H1 (cell line): Measurements from ENCODE around the gene SELPLG. TPM values are rescaled to one million over a fixed set of nuclear protein-coding genes. Genes with fewer than 3 reads are reported as not detected.

ENCODE experiments used
- CTCF ChIA-PET: fragments of 300-600 bp; sonication (Branson Sonifier 250); formaldehyde crosslinking; loops from one replicate; lab custom pipeline; 2021; ENCODE audit not compliant: partially characterized antibody; lab: Charles Lee
- POLR2A ChIA-PET: fragments of 300-600 bp; sonication (Branson Sonifier 250); formaldehyde crosslinking; loops from one replicate; lab custom pipeline; 2021; ENCODE audit warnings: inconsistent platforms; ENCODE audit not compliant: partially characterized antibody; lab: Charles Lee
- DNase-seq, 2 experiments: peaks; one replicate each; pipeline versions ENCODE4 v3.0.0 to v3.0.0-alpha.2; 2010 to 2022; ENCODE audit warnings: low spot score in 2 of 2, low read depth in 1 of 2, mixed read lengths in 1 of 2
- FAIRE-seq: peaks from 2 replicates; lab custom pipeline; 2011; peaks lifted over from hg19 to GRCh38; lab: Jason Lieb, UNC
- H2AFZ ChIP-seq: 2 replicates; pipeline ENCODE4 v1.8.1; 2012; ENCODE audit warnings: low read length, inconsistent platforms
- H2AK5ac ChIP-seq: 2 replicates; pipeline ENCODE4 v1.6.1; 2013; ENCODE audit warnings: low read depth, low read length
- H2BK120ac ChIP-seq: replicated peaks from 2 replicates; pipeline ENCODE3; 2013; ENCODE audit warnings: low read depth, low read length, inconsistent platforms
- H2BK12ac ChIP-seq: 2 replicates; pipeline ENCODE4 v1.6.1; 2013; ENCODE audit warnings: low read depth, low read length
- H2BK15ac ChIP-seq: 2 replicates; pipeline ENCODE4 v1.6.1; 2013; ENCODE audit warnings: low read length
- H2BK20ac ChIP-seq: 2 replicates; pipeline ENCODE4 v1.6.1; 2013; ENCODE audit warnings: low read length
- H2BK5ac ChIP-seq: 2 replicates; pipeline ENCODE4 v1.6.1; 2013; ENCODE audit warnings: low read depth, low read length
- H3K14ac ChIP-seq: 2 replicates; pipeline ENCODE4 v1.6.1; 2013; ENCODE audit warnings: inconsistent platforms; ENCODE audit not compliant: insufficient read length
- H3K18ac ChIP-seq: 2 replicates; pipeline ENCODE4 v1.6.1; 2013; ENCODE audit warnings: low read length; ENCODE audit errors: extremely low read depth
- H3K23ac ChIP-seq: 2 replicates; pipeline ENCODE4 v1.6.1; 2013; ENCODE audit warnings: inconsistent platforms; ENCODE audit not compliant: insufficient read length
- H3K23me2 ChIP-seq: 2 replicates; pipeline ENCODE4 v1.6.1; 2013; ENCODE audit warnings: low read depth, low read length
- H3K27ac ChIP-seq: 2 replicates; pipeline ENCODE4 v1.6.1; 2011; ENCODE audit warnings: low read depth, low read length, inconsistent platforms
- H3K27me3 ChIP-seq, 4 experiments: replicated peaks in 1 of 4; 1 replicate in 1 of 4; 2 replicates in 3 of 4; pipeline versions ENCODE4 v1.6.1 to v1.8.1; 2011 to 2013; ENCODE audit warnings: low read length in 3 of 4, mild to moderate bottlenecking in 3 of 4, inconsistent platforms in 2 of 4, mixed read lengths in 2 of 4, moderate library complexity in 1 of 4; ENCODE audit not compliant: control insufficient read depth in 3 of 4, insufficient read depth in 3 of 4; ENCODE audit errors: extremely low read depth in 1 of 4
- H3K36me3 ChIP-seq, 4 experiments: 2 replicates each; pipeline versions ENCODE4 v1.6.1 to v1.8.1; 2011 to 2013; ENCODE audit warnings: mild to moderate bottlenecking in 4 of 4, low read length in 3 of 4, moderate library complexity in 2 of 4, control low read depth in 1 of 4, inconsistent platforms in 1 of 4; ENCODE audit not compliant: insufficient read depth in 4 of 4, control insufficient read depth in 2 of 4
- H3K4ac ChIP-seq: replicated peaks from 2 replicates; pipeline ENCODE3; 2013; ENCODE audit warnings: low read length, low read depth, mixed read lengths, inconsistent platforms; ENCODE audit not compliant: insufficient read length
- H3K4me1 ChIP-seq, 4 experiments: replicated peaks in 1 of 4; 1 replicate in 1 of 4; 2 replicates in 3 of 4; pipeline versions ENCODE4 v1.6.1 to v1.8.1; 2011 to 2013; ENCODE audit warnings: low read length in 3 of 4, inconsistent platforms in 2 of 4, mixed read lengths in 1 of 4; ENCODE audit not compliant: insufficient read depth in 4 of 4, control insufficient read depth in 3 of 4
- H3K4me2 ChIP-seq, 2 experiments: 2 replicates each; pipeline versions ENCODE4 v1.6.1 to v1.8.1; 2011 to 2013; ENCODE audit warnings: low read depth in 2 of 2, low read length in 2 of 2, control low read depth in 1 of 2, inconsistent platforms in 1 of 2, mild to moderate bottlenecking in 1 of 2; ENCODE audit not compliant: insufficient read depth in 1 of 2
- H3K4me3 ChIP-seq, 4 experiments: fragments of 200-600, 300-600 bp in 1 of 4; sonication (generic), shearing (Covaris generic), sonication (Bioruptor Twin) in 1 of 4; 2 replicates each; pipeline versions ENCODE4 v1.5.1 to v1.8.1; 2011 to 2016; ENCODE audit warnings: low read length in 4 of 4, low read depth in 3 of 4, control low read depth in 2 of 4, inconsistent platforms in 2 of 4, mild to moderate bottlenecking in 2 of 4, mixed read lengths in 1 of 4, moderate library complexity in 1 of 4; ENCODE audit not compliant: insufficient read depth in 2 of 4; ENCODE audit errors: extremely low read depth in 1 of 4
- H3K56ac ChIP-seq: replicated peaks from 2 replicates; pipeline ENCODE3; 2013; ENCODE audit warnings: low read depth, mild to moderate bottlenecking, mixed read lengths, low read length, inconsistent platforms; ENCODE audit not compliant: insufficient read length
- H3K79me1 ChIP-seq: 2 replicates; pipeline ENCODE4 v1.6.1; 2013; ENCODE audit warnings: low read depth, low read length, control low read depth
- H3K79me2 ChIP-seq, 2 experiments: 2 replicates each; pipeline versions ENCODE4 v1.6.1 to v1.8.1; 2012 to 2013; ENCODE audit warnings: low read length in 2 of 2, mild to moderate bottlenecking in 2 of 2, inconsistent platforms in 1 of 2; ENCODE audit not compliant: insufficient read depth in 2 of 2, control insufficient read depth in 1 of 2
- H3K9ac ChIP-seq, 4 experiments: replicated peaks in 1 of 4; 1 replicate in 1 of 4; 2 replicates in 3 of 4; pipeline versions ENCODE4 v1.6.1 to v1.8.1; 2011 to 2013; ENCODE audit warnings: low read depth in 3 of 4, low read length in 3 of 4, control low read depth in 2 of 4, mild to moderate bottlenecking in 2 of 4, moderate library complexity in 2 of 4, inconsistent platforms in 1 of 4; ENCODE audit errors: extremely low read depth in 1 of 4
- H3K9me3 ChIP-seq, 2 experiments: 2 replicates each; pipeline versions ENCODE4 v1.6.1 to v1.8.1; 2012 to 2013; ENCODE audit warnings: mild to moderate bottlenecking in 2 of 2, moderate library complexity in 2 of 2, control low read depth in 1 of 2, inconsistent platforms in 1 of 2, low read depth in 1 of 2, low read length in 1 of 2, mixed read lengths in 1 of 2; ENCODE audit not compliant: insufficient read depth in 2 of 2
- H4K20me1 ChIP-seq, 2 experiments: replicated peaks in 1 of 2; 2 replicates each; pipeline versions ENCODE3 to v1.8.1; 2011 to 2013; ENCODE audit warnings: inconsistent platforms in 2 of 2, low read length in 2 of 2, mild to moderate bottlenecking in 1 of 2; ENCODE audit not compliant: insufficient read depth in 2 of 2, control insufficient read depth in 1 of 2
- H4K5ac ChIP-seq: 2 replicates; pipeline ENCODE4 v1.6.1; 2013; ENCODE audit warnings: low read length, low read depth, mixed read lengths, inconsistent platforms; ENCODE audit not compliant: insufficient read length
- H4K8ac ChIP-seq: 2 replicates; pipeline ENCODE4 v1.8.0; 2013; ENCODE audit warnings: mild to moderate bottlenecking, moderate library complexity, low read length, inconsistent platforms; ENCODE audit not compliant: insufficient read depth; ENCODE audit errors: extremely low read depth
- H4K91ac ChIP-seq: replicated peaks from 2 replicates; pipeline ENCODE3; 2013; ENCODE audit warnings: low read length, mixed read lengths, inconsistent platforms; ENCODE audit not compliant: insufficient read length
- CEBPB ChIP-seq: IDR thresholded peaks from 2 replicates; pipeline ENCODE4 v1.6.1; 2012; ENCODE audit warnings: low read depth, low read length
- GABPA ChIP-seq: IDR thresholded peaks from 2 replicates; pipeline ENCODE4 v1.6.1; 2011; ENCODE audit warnings: mild to moderate bottlenecking, low read length, moderate library complexity, borderline replicate concordance; ENCODE audit not compliant: insufficient read depth
- JUND ChIP-seq: IDR thresholded peaks from 2 replicates; pipeline ENCODE4 v1.6.1; 2011; ENCODE audit warnings: mild to moderate bottlenecking, improper control_type of control experiment, low read length
- NANOG ChIP-seq: IDR thresholded peaks from 2 replicates; pipeline ENCODE4 v1.6.1; 2011; ENCODE audit warnings: low read length, low read depth, mild to moderate bottlenecking, inconsistent platforms; ENCODE audit not compliant: insufficient read depth, poor library complexity, severe bottlenecking
- RXRA ChIP-seq: IDR thresholded peaks from 2 replicates; pipeline ENCODE4 v1.6.1; 2011; ENCODE audit warnings: low read depth, mild to moderate bottlenecking, low read length, moderate library complexity; ENCODE audit not compliant: insufficient read depth
- SIRT6 ChIP-seq: IDR thresholded peaks from one replicate; pipeline ENCODE4 v1.7.1; 2012; ENCODE audit warnings: low read length, inconsistent platforms
- ZNF274 ChIP-seq: IDR thresholded peaks from 2 replicates; pipeline ENCODE4 v1.7.0; 2012; ENCODE audit warnings: low read length, borderline replicate concordance; ENCODE audit errors: extremely low read depth
- WGBS, 2 experiments: shearing (Covaris generic) in 1 of 2; methylation state at CpG; one replicate each; pipeline versions ENCODE4 v1.1.6 to v1.1.7; 2013 to 2015; ENCODE audit warnings: low lambda C conversion rate in 2 of 2, mixed read lengths in 2 of 2, inconsistent platforms in 1 of 2, low coverage in 1 of 2, missing lambda C conversion rate in 1 of 2; ENCODE audit not compliant: insufficient replicate concordance in 2 of 2, insufficient coverage in 1 of 2, insufficient read length in 1 of 2; ENCODE audit errors: extremely low coverage in 1 of 2, missing lambda C conversion rate in 1 of 2; 5-methylcytosine and 5-hydroxymethylcytosine counted together
- polyA plus RNA-seq, 7 experiments: library from polyadenylated mRNA; depleted of rRNA in 3 of 7; stranded (reverse) in 5 of 7; unstranded in 2 of 7; fragments of >200 nt in 5 of 7; fragments of 200-250 nt in 2 of 7; gene quantifications; 1 replicate in 5 of 7; 2 replicates in 1 of 7; 4 replicates in 1 of 7; pipeline versions ENCODE4 v1.2.1 to v1.2.3, GENCODE V29; 2011 to 2013; ENCODE audit warnings: missing spikeins in 2 of 7, mixed read lengths in 2 of 7
- total RNA-seq: library from RNA; stranded (reverse); fragmentation: NEBNext Ultra II Directional; extraction: Animal tissue kit (Norgen Biotek cat#: 25700); gene quantifications from 2 replicates; pipeline ENCODE4 v1.2.1, GENCODE V29; 2021

The SELPLG gene
- total and polyA plus RNA-seq, 2 of the 8 experiments (the other 6 are each of a cell fraction or from before 2014, with no cell fraction given), result 0.18 TPM; not detected in 1

- Histone ChIP-seq H4K8ac (no peak overlapping the region), H3K56ac (no peak overlapping the region), H3K9ac (no peak overlapping the region), H2BK15ac (no peak overlapping the region)
- TF ChIP-seq SIRT6 (no peak), JUND (no peak), RXRA (no peak), ZNF274 (no peak), NANOG (no peak), GABPA (no peak), CEBPB (no peak)
- TF ChIP-seq, all 59 proteins: peak for 0
- H2BK120ac ChIP-seq, result no peak overlapping the region
- H3K4me3 ChIP-seq, result no peak overlapping the region
- no peaks in the 10 kb centered on the region for H3K79me1 ChIP-seq
- H2AFZ ChIP-seq, result no peak overlapping the region
- no peak overlapping the region for H4K5ac ChIP-seq
- no peak overlapping the region for H2BK20ac ChIP-seq
- no peak overlapping the region for H2BK5ac ChIP-seq
- FAIRE-seq (no peak), DNase-seq (no peak)
- peaks cover 14% of the 10 kb centered on the region; the same call in 1 of the 2 replicates for H3K23me2 ChIP-seq
- no peak overlapping the region for H3K27ac ChIP-seq
- ChIA-PET POLR2A (no interaction called here), CTCF (interaction anchor here (1.2 to 4.5 kb wide), 3 partner anchors 9 to 38 kb away, joined by 3 to 32 read pairs (median 4); no protein-coding TSS in a partner anchor)
- no peaks in the 10 kb centered on the region for H3K4me1 ChIP-seq
- no peaks in the 10 kb centered on the region for H3K27me3 ChIP-seq
- no peaks in the 10 kb centered on the region for H3K79me2 ChIP-seq
- no peak overlapping the region for H4K91ac ChIP-seq
- no peak overlapping the region for H3K18ac ChIP-seq
- peaks cover 0 to 3% of the 10 kb centered on the region in 2 experiments; a peak in 1 of 4 replicates for H3K9me3 ChIP-seq
- peaks cover 0 to 6% of the 10 kb centered on the region in 2 experiments for H4K20me1 ChIP-seq
- H3K4me2 ChIP-seq, result no peak overlapping the region
- WGBS, 2 experiments, result 78% methylated on average over 3 of the region's 3 CpGs; no CpG with 5 or more reads in 1 of the 2 experiments
- H2AK5ac ChIP-seq, result no peak overlapping the region
- H2BK12ac ChIP-seq, result no peak overlapping the region
- H3K36me3 ChIP-seq, result no peaks in the 10 kb centered on the region
- H3K14ac ChIP-seq, result no peak overlapping the region
- H3K4ac ChIP-seq, result no peak overlapping the region
- H3K23ac ChIP-seq, result no peak overlapping the region
Observed at GRCh38 chr12:108580531-108580930, 53.2 kb downstream of the SELPLG start.
